Osteocyte (in vitro differentiated cells): ENCODE results near the gene INPP4A. TPM values are rescaled to one million over a fixed set of nuclear protein-coding genes. Genes with fewer than 3 reads are reported as not detected.

ENCODE experiments used
- DNase-seq: peaks from one replicate; pipeline ENCODE4 v3.0.0; 2021; ENCODE audit warnings: mixed read lengths; ENCODE audit not compliant: unreplicated experiment; ENCODE audit errors: extremely low spot score
- H3K27ac Mint-ChIP-seq: one replicate; pipeline ENCODE4 v1.8.0; 2021; ENCODE audit warnings: mild to moderate bottlenecking, mixed read lengths; ENCODE audit not compliant: unreplicated experiment
- H3K27me3 Mint-ChIP-seq: one replicate; pipeline ENCODE4 v1.8.0; 2021; ENCODE audit warnings: mixed read lengths; ENCODE audit not compliant: unreplicated experiment
- H3K36me3 Mint-ChIP-seq: one replicate; pipeline ENCODE4 v1.8.0; 2021; ENCODE audit warnings: mixed read lengths; ENCODE audit not compliant: unreplicated experiment
- H3K4me1 Mint-ChIP-seq: one replicate; pipeline ENCODE4 v1.8.0; 2021; ENCODE audit warnings: mixed read lengths; ENCODE audit not compliant: unreplicated experiment
- H3K4me3 Mint-ChIP-seq: one replicate; pipeline ENCODE4 v1.8.0; 2021; ENCODE audit warnings: mild to moderate bottlenecking, moderate library complexity, mixed read lengths; ENCODE audit not compliant: unreplicated experiment
- H3K9me3 Mint-ChIP-seq: one replicate; pipeline ENCODE4 v1.8.0; 2021; ENCODE audit warnings: mixed read lengths; ENCODE audit not compliant: unreplicated experiment
- CTCF ChIP-seq: fragments of 200-600 bp; sonication (generic); IDR thresholded peaks from 2 replicates; pipeline ENCODE4 v1.5.0; 2021; ENCODE audit warnings: antibody characterized with exemption, mild to moderate bottlenecking, moderate library complexity
- total RNA-seq: library from RNA; stranded (reverse); gene quantifications from 2 replicates; pipeline ENCODE4 v1.2.1, GENCODE V29; 2021

The INPP4A gene
- total RNA-seq, 1 donor from 2014 or later: 31.4 TPM

- no peak for TF ChIP-seq CTCF
- Mint-ChIP-seq H3K36me3 (no peaks in the 10 kb centered on the region), H3K4me1 (peaks cover 20% of the 10 kb centered on the region), H3K9me3 (no peaks in the 10 kb centered on the region), H3K27me3 (no peaks in the 10 kb centered on the region), H3K4me3 (no peak overlapping the region), H3K27ac (no peak overlapping the region)
- no peak for DNase-seq
Measured at GRCh38 chr2:98498703-98499440, 54.2 kb downstream of the INPP4A start.

- H3K36me3 Mint-ChIP-seq: no peaks in the 10 kb centered on the region
- TF ChIP-seq CTCF: no peak
- no peak overlapping the region for H3K4me3 Mint-ChIP-seq
Measured at GRCh38 chr2:98500561-98500960, 55.9 kb downstream of the INPP4A start.

GRCh38 chr2:98501223-98501622, 56.6 kb downstream of the INPP4A start:
- peaks cover 18% of the 10 kb centered on the region for H3K4me1 Mint-ChIP-seq
- H3K4me3 Mint-ChIP-seq: no peak overlapping the region
- H3K27me3 Mint-ChIP-seq: no peaks in the 10 kb centered on the region
- TF ChIP-seq CTCF: no peak
- no peaks in the 10 kb centered on the region for H3K9me3 Mint-ChIP-seq
- no peak overlapping the region for H3K27ac Mint-ChIP-seq
- H3K36me3 Mint-ChIP-seq: no peaks in the 10 kb centered on the region
- no peak for DNase-seq

More at GRCh38 chr2:98500561-98500960, 55.9 kb downstream of the INPP4A start:
- Mint-ChIP-seq H3K9me3 (no peaks in the 10 kb centered on the region), H3K4me1 (peaks cover 16% of the 10 kb centered on the region), H3K27ac (no peak overlapping the region), H3K27me3 (no peaks in the 10 kb centered on the region)
- DNase-seq: no peak

- Mint-ChIP-seq H3K36me3 (peaks cover 4% of the 10 kb centered on the region), H3K4me1 (peaks cover 18% of the 10 kb centered on the region), H3K4me3 (no peak overlapping the region), H3K27ac (no peak overlapping the region), H3K27me3 (no peaks in the 10 kb centered on the region), H3K9me3 (no peaks in the 10 kb centered on the region)
- DNase-seq: no peak
- TF ChIP-seq CTCF: no peak
Measured at GRCh38 chr2:98501876-98502275, 57.2 kb downstream of the INPP4A start.

- TF ChIP-seq CTCF: no peak
- Mint-ChIP-seq H3K9me3 (no peaks in the 10 kb centered on the region), H3K27ac (no peak overlapping the region), H3K36me3 (peaks cover 4% of the 10 kb centered on the region), H3K27me3 (no peaks in the 10 kb centered on the region), H3K4me1 (peaks cover 18% of the 10 kb centered on the region), H3K4me3 (no peak overlapping the region)
- no peak for DNase-seq
Measured at GRCh38 chr2:98502556-98503335, 58.1 kb downstream of the INPP4A start.
